Left lung (tissue), 10 donors: ENCODE results near the gene FGB. TPM values are rescaled to one million over a fixed set of nuclear protein-coding genes. Genes with fewer than 3 reads are reported as not detected.
"Not testable (repeated sequence)": the region's sequence is repeated elsewhere in the genome, so short reads cannot be mapped to it uniquely, and the experiment has no call there.

Experiments used
- ATAC-seq: fragments of 200-7000 bp; cut with Tn5 transposase; one replicate; pipeline ENCODE4 v1.9.1; 2020; ENCODE audit warnings: moderate library complexity
- DNase-seq, 4 donors: peaks; one replicate each; pipeline ENCODE4 v3.0.0-alpha.2; 2013 to 2020
- H3K27ac ChIP-seq, 2 donors: fragments of 200-600 bp; sonication (generic) in 1 of 2; one replicate each; pipeline versions ENCODE4 v1.5.0 to v1.8.0; 2020 to 2021
- H3K27me3 ChIP-seq, 2 donors: fragments of 200-600 bp; sonication (generic) in 1 of 2; one replicate each; pipeline versions ENCODE4 v1.5.0 to v1.8.0; 2020 to 2021
- H3K36me3 ChIP-seq, 2 donors: fragments of 200-600 bp; sonication (generic) in 1 of 2; one replicate each; pipeline versions ENCODE4 v1.5.0 to v1.8.0; 2020 to 2021
- H3K4me1 ChIP-seq, 2 donors: fragments of 200-600 bp; one replicate each; pipeline ENCODE4 v1.8.0; 2021
- H3K4me3 ChIP-seq, 2 donors: fragments of 200-600 bp; sonication (generic) in 1 of 2; one replicate each; pipeline versions ENCODE4 v1.5.0 to v1.8.0; 2020 to 2021; ENCODE audit warnings: mild to moderate bottlenecking in 1 of 2
- H3K9me3 ChIP-seq, 2 donors: fragments of 200-600 bp; sonication (generic) in 1 of 2; one replicate each; pipeline versions ENCODE4 v1.5.0 to v1.8.0; 2020 to 2021
- CTCF ChIP-seq, 2 donors: fragments of 200-600 bp; sonication (generic) in 1 of 2; IDR thresholded peaks; one replicate each; pipeline versions ENCODE4 v1.5.0 to v1.8.0; 2021; ENCODE audit warnings: antibody characterized with exemption in 2 of 2
- intact Hi-C, 2 donors: fragments of 100-400 bp; cut with DNase I; formaldehyde crosslinking; loops; one replicate each; pipeline versions ENCODE4 v1.11.2 to v1.14.2; 2022
- polyA plus RNA-seq, 6 donors: library from polyadenylated mRNA; unstranded; fragments of 120-200 nt; gene quantifications; one replicate each; pipeline ENCODE4 v1.2.1, GENCODE V29; 2013; ENCODE audit not compliant: insufficient read length in 6 of 6
- total RNA-seq, 2 donors: library from RNA; stranded (reverse); fragmentation: NEBNext Ultra II Directional; extraction: Animal tissue kit (Norgen Biotek cat#: 25700); gene quantifications; one replicate each; pipeline ENCODE4 v1.2.1, GENCODE V29; 2021
- donor health status: DM: no; HTN: yes; CAD: no.
- donor health status: DM: no; HTN: no; CAD: no.

The FGB gene
- total and polyA plus RNA-seq, 8 donors = 0.11 to 4.6 (median 0.35) TPM; not detected in 3

DNA sequence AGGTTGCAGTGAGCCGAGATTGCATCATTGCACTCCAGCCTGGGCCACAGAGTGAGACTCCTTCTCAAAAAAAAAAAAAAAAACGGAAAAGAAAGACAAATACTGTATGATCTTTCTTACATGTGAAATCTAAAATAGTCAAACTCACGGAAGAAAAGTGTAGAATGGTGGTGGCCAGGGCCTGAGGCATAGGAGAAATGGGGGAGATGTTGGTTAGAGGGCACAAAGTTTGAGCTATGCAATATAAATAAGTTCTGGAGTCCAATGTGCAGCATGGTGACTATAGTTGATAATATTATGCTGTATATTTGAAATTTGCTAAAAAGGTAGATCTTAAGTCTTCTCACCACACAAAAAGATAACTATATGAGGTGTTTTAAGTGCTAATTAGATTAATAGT, 29.1 kb downstream of the FGB start:
- no peak overlapping the region for H3K27ac ChIP-seq
- intact Hi-C loops = no loop called here
- no peak overlapping the region for H3K4me3 ChIP-seq
- DNase-seq (no peak), ATAC-seq (no peak)
- H3K4me1 ChIP-seq = peaks cover 0 to 2% of the 10 kb centered on the region in 2 donors
- no peaks in the 10 kb centered on the region for H3K9me3 ChIP-seq
- no peaks in the 10 kb centered on the region for H3K36me3 ChIP-seq
- no peak for TF ChIP-seq CTCF (IDR thresholded peaks at IDR 0.05)
- no peaks in the 10 kb centered on the region for H3K27me3 ChIP-seq

- intact Hi-C loops = no loop called here
Measured at GRCh38 chr4:154593868-154594267, 31.1 kb downstream of the FGB start.

DNA sequence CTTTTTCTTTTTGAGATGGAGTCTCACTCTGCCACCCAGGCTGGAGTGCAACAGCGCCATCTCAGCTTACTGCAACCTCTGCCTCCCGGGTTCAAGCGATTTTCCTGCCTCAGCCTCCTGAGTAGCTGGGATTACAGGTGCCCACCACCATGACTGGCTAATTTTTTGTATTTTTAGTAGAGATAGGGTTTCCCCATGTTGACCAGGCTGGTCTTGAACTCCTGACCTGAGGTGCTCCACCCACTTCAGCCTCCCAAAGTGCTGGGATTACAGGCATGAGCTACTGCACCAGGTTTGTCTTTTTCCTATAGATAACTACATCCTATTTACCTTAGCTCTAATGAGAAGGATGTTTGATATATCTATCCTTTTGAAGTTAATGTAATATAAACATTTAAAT, 31.5 kb downstream of the FGB start:
- intact Hi-C loops, ATAC-seq, H3K9me3 ChIP-seq: not testable (repeated sequence)

More at GRCh38 chr4:154593868-154594267, 31.1 kb downstream of the FGB start:
- DNase-seq (no peak), ATAC-seq (no peak)
- TF ChIP-seq CTCF (IDR thresholded peaks at IDR 0.05) = no peak
- H3K27me3 ChIP-seq = no peaks in the 10 kb centered on the region
- no peak overlapping the region for H3K27ac ChIP-seq
- H3K4me3 ChIP-seq = no peak overlapping the region
- H3K36me3 ChIP-seq = no peaks in the 10 kb centered on the region
- peaks cover 0 to 2% of the 10 kb centered on the region in 2 donors for H3K4me1 ChIP-seq
- no peaks in the 10 kb centered on the region for H3K9me3 ChIP-seq

GRCh38 chr4:154595807-154596206, 33.0 kb downstream of the FGB start:
- intact Hi-C loops = no loop called here

More for the DNA sequence above, 31.5 kb downstream of the FGB start:
- H3K27me3 ChIP-seq, H3K4me1 ChIP-seq, DNase-seq, H3K27ac ChIP-seq, H3K4me3 ChIP-seq, H3K36me3 ChIP-seq: not testable (repeated sequence)

DNA sequence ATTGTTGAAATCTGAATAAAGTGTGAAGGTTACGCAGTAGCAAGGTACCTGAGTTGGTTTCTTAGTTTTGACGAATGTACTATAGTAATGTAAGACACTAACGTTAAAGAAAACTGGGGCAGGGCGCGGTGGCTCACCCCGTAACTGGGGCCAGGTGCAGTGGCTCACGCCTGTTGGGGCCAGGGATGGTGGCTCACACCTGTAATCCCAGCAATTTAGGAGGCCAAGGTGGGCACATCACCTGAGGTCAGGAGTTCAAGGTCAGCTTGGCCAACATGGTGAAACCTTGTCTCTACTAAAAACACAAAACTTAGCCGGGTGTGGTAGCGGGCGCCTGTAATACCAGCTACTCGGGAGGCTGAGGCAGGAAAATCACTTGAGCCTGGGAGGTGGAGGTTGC, 34.5 kb downstream of the FGB start:
- H3K27ac ChIP-seq, DNase-seq, ATAC-seq, H3K4me1 ChIP-seq, H3K27me3 ChIP-seq, H3K4me3 ChIP-seq, H3K9me3 ChIP-seq, intact Hi-C loops, H3K36me3 ChIP-seq: not testable (repeated sequence)

More at GRCh38 chr4:154595807-154596206, 33.0 kb downstream of the FGB start:
- Histone ChIP-seq H3K4me1 (no peaks in the 10 kb centered on the region), H3K27ac (no peak overlapping the region), H3K27me3 (no peaks in the 10 kb centered on the region), H3K9me3 (no peaks in the 10 kb centered on the region), H3K4me3 (no peak overlapping the region), H3K36me3 (no peaks in the 10 kb centered on the region)
- no peak for TF ChIP-seq CTCF (IDR thresholded peaks at IDR 0.05)
- ATAC-seq (peak; percentile 62), DNase-seq (no peak)

GRCh38 chr4:154597798-154598774, 35.3 kb downstream of the FGB start:
- Histone ChIP-seq H3K9me3 (no peaks in the 10 kb centered on the region), H3K27ac (no peak overlapping the region), H3K4me1 (no peaks in the 10 kb centered on the region), H3K36me3 (no peaks in the 10 kb centered on the region), H3K27me3 (no peaks in the 10 kb centered on the region), H3K4me3 (no peak overlapping the region)
- intact Hi-C loops = no loop called here
- TF ChIP-seq CTCF (IDR thresholded peaks at IDR 0.05) = no peak
- no peak for ATAC-seq
- DNase-seq = no peak
